Measurements from ENCODE around the gene CCER1.
A peak's percentile ranks its signal among the peaks of the same experiment; 100 is the strongest.

Gene CCER1

DNA sequence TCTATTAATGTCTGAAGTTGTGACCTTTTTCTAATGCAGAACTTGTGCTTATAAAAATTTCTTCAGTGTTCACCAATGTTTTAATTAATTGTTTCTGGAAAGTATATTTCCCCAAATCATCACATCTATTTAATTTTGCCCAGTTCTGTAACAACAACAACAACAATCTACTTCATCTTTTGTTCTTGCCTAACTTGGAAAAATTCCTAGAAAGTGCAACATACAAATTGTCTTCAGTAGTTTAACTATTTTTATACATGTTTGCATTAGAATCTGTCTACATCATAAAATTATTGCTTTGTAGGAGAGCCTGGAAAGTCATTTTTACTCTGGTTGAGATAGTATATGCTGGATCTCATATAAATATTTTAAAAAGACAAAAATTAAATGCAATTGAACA is 38.5 kb downstream of the CCER1 start:
- DNase-seq, result no peak

DNA sequence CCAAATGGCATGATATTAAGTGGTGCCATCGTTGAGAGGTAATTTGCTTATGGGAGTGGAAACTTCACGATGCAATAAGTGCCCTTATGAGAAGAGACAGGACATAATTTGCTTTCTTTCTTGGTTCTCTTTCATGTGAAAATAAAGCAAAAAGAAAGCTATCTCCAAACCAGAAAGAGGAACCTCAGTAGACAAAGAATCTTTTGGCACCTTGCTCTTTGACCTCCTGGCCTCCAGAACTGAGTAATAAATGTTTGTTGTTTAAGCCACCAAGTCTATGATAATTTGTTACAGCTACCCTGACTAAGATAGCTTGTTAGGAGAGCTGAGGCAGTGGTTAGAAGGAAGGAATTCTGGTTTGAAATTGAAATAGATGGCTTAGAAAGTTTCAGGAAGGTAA is 39.6 kb downstream of the CCER1 start:
- no peak for DNase-seq

DNA sequence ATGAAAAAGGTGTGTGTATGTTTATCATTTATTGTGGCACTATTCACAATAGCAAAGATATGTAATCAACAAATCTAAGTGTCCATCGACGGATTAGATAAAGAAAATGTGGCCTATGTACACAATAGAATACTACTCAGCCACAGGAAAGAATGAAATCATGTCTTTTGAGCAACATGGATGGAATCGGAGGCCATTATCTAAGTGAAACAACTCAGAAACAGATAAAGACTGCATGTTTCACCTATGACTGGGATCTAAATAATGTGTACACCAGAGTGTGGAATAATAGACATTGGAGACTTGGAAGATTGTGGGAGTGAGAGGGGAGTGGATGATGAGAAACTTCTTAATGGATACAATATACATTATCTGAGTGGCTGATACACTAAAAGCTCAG is 44.0 kb downstream of the CCER1 start:
- no peak for DNase-seq

DNA sequence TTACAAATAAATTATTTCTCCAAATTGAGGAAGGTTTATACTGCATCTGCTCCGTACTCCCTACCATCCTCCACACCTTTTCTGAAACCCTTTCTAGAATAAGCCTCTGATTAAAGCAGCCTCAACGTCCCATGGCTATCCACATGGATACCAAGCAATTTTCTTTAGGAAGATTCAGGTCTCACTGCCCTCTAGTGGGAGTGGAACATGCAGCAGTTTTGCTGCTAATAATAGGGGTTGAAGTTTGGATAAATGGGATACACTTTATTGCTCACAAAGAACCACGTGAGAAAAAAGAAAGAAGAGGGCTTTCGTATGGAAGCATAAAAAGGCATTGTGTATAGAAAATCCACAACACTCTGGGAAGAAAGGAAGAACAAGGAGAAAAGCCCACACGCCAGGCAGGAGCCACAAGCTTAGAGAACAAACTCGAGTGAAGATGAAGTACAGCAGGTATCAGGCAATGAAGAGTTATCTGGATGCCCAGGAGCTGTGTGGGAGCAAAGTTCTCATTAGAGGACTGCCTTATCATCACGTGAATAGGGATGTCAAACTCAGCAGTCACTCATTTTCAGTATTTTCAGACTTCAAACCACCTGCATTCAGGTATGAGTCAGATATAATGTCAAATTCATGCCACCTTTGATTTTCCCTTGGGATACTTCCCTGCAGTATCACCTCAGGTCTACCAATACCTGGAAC is 45.8 kb downstream of the CCER1 start:
- peak; percentile 10 for DNase-seq

DNA sequence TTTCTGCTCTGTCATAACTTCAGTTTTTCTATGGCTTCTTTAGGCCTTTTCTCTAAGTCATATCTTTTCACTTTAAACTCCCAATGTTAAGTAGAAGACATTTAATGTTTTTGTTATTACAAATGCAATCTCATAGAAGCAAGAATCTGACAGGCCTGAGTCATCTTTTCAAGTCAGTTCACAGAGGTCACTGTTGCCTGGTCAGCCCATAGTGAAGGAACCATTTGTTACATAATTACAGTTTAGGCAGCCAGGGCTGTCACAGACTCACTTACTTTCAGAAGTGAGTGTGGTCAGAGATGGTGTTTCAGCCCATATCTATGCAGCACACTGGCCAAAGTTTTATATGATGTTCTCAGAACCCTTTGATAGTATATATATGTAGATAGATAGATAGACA is 46.5 kb downstream of the CCER1 start:
- no peak for DNase-seq

DNA sequence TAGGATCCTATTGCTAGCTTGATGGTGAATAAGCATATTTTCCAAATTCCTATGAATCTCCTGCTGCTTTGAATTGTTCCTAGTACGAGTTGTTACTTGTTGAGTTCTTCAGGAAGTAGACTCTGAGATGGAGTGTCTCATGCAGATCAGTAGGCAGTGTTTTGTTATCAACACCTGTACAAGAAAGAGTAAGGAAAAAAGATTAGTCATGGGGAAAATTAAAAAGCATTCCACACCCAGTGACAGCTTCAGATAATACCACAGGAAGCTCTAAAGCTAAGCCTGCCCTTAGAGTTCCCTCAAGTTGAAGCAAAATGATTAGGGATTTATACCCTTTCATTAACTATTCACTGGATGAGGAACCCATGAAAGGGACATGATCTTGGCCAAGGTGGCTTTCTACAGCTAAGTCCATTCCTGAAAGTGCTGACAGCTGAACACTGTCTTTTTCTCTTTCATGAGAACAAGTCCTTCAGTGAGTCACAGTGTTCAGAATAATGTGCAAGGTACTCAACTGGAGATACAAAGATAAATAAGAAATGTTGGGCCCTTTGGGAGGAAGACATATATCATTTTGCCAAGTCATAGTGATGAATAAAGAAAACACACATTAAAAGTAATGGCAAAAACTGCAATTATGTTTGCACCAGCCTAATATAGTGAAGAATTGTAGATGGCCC is 49.1 kb downstream of the CCER1 start:
- DNase-seq, result no peak

DNA sequence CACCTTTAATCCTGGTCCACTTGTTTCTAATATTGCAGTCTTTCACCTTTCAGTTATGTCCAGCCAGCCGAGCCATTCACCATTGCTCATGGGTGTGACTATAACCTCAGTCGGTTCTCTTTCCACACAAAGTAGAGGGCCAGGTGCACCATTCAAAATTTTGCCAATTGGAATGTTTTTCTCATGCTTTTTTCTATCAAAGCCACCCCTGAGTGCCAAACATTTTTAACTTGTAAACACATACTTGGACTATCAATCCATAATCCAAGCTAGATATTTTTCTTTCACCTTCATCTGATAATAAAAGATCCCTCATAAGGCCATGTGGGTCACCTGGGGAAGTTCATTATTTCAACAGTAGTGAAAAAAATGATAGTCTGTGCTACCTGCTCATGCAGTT is 52.4 kb downstream of the CCER1 start:
- no peak for DNase-seq

Measured in NCI-H2029 (cell line).